Measurements from ENCODE around the gene KRT77. TPM values are rescaled to one million over a fixed set of nuclear protein-coding genes. Genes with fewer than 3 reads are reported as not detected.

KRT77 gene
- total RNA-seq, 1 donor from 2014 or later: not detected

- H3K9me3 ChIP-seq: no peaks in the 10 kb centered on the region
- H3K4me1 ChIP-seq: peaks cover 3% of the 10 kb centered on the region
- no peak for TF ChIP-seq CTCF (IDR thresholded peaks at IDR 0.05)
- intact Hi-C loops (cut with DNase I): no loop called here
- H3K27ac ChIP-seq: no peak overlapping the region
- H3K4me3 ChIP-seq: no peak overlapping the region
- ATAC-seq (no peak), DNase-seq (no peak)
- H3K36me3 ChIP-seq: no peaks in the 10 kb centered on the region
- H3K27me3 ChIP-seq: peaks cover 36% of the 10 kb centered on the region
Measured at GRCh38 chr12:52686063-52686462, 17.3 kb downstream of the KRT77 start.

DNA sequence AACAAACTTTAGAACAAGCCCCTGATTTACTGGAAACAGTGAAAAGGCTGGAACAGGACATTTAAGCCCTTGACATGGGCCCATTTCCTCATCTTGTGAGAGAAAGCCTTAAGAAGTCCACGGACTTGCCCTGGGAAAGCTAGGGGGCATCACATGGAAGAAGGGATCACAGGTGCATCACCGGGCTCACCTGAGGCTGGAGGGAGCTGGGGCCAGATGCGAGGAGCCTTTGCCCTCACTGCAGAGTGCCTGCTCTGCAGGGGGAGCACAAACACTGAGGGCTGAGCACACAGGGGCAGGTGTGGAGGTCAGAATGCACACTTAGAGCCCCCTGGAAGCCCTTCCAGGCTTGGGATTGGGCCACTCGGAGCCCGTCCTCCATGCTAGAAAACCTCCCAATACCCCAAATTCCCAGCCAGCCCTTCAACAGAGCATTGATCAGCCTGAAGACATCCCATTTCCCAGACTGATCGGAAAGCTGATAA lies 17.9 kb downstream of the KRT77 start:
- TF ChIP-seq CTCF (IDR thresholded peaks at IDR 0.05): no peak
- Histone ChIP-seq H3K4me3 (no peak overlapping the region), H3K27me3 (peaks cover 30% of the 10 kb centered on the region), H3K36me3 (no peaks in the 10 kb centered on the region), H3K9me3 (no peaks in the 10 kb centered on the region), H3K4me1 (no peaks in the 10 kb centered on the region), H3K27ac (no peak overlapping the region)
- no peak for ATAC-seq
- DNase-seq: no peak
- intact Hi-C loops (cut with DNase I): no loop called here

- Histone ChIP-seq H3K4me3 (no peak overlapping the region), H3K4me1 (no peaks in the 10 kb centered on the region), H3K9me3 (no peaks in the 10 kb centered on the region), H3K36me3 (no peaks in the 10 kb centered on the region), H3K27me3 (peaks cover 20% of the 10 kb centered on the region), H3K27ac (no peak overlapping the region)
- no peak for TF ChIP-seq CTCF (IDR thresholded peaks at IDR 0.05)
- intact Hi-C loops (cut with DNase I): no loop called here
- DNase-seq (no peak), ATAC-seq (no peak)
Measured at GRCh38 chr12:52684431-52684830, 18.9 kb downstream of the KRT77 start.

DNA sequence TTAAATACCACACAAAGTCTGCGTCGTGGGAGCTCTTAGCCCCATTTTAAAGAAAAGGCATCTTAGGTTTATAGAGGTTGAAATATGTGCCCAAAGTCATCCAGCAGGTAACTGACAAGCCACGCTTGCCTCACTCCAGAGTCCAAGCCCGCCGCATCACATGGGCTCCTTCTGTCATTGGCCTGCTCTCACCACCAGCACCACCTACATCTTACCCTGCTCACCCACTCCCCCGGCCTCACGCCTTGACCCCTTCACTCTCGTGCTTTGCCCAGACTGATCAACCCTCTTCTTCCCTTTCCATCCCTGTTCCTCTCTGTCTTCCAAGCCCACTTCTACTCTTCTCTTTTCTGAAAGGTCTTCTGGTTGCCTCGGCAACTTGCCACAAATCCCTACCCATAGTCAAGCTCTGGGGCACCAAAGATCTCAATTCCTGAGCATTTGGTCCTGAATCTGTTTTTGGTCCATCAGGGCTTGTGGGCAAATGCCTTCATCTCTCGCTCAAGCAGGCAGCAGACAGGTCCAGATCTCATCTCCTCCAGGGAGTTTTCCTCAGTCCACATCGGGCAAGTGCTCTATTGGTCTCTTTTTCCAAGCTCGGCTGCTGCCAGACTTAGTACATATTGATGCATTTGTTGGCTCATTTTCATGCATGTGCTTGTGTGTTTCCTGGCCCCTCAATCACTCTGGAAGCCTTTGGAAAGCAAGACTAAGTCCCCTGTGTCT lies 19.6 kb downstream of the KRT77 start:
- Histone ChIP-seq H3K4me3 (no peak overlapping the region), H3K27me3 (peaks cover 18% of the 10 kb centered on the region), H3K27ac (no peak overlapping the region), H3K4me1 (no peaks in the 10 kb centered on the region), H3K9me3 (no peaks in the 10 kb centered on the region), H3K36me3 (no peaks in the 10 kb centered on the region)
- intact Hi-C loops (cut with DNase I): no loop called here
- no peak for DNase-seq
- ATAC-seq: no peak
- no peak for TF ChIP-seq CTCF (IDR thresholded peaks at IDR 0.05)

DNA sequence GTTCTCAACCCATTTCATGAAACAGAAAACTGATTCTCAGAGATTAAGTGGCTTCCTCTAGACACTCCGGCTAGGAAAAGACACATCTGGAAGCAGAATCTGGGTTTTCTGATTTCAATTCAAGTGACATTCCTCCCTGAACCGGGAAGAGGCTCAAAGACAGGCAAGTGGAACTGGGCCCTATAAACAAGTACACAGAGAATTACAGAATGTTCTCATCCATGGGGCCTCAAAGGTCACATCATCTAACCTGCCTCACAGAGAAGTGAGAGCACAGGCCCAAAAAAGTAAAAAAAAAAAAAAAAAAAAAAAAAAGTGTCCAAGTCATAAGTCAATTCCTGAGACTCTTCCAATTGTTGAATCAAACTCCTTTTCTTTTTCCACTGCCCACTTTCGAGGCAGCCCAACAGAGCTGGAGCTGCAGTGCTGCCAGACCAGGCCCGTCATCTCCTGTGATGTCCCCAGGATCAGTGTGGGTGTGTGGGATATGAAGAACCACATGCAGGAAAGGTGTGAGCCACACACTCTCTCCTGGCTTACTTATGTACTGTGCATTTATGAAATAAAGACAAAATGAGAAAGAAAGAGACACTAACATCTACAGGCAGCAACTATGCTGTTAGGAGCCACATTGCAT lies 20.3 kb downstream of the KRT77 start:
- H3K4me1 ChIP-seq: no peaks in the 10 kb centered on the region
- no peak overlapping the region for H3K4me3 ChIP-seq
- DNase-seq (no peak), ATAC-seq (no peak)
- peaks cover 12% of the 10 kb centered on the region for H3K27me3 ChIP-seq
- no peaks in the 10 kb centered on the region for H3K36me3 ChIP-seq
- TF ChIP-seq CTCF (IDR thresholded peaks at IDR 0.05): no peak
- no peak overlapping the region for H3K27ac ChIP-seq
- intact Hi-C loops (cut with DNase I): no loop called here
- H3K9me3 ChIP-seq: no peaks in the 10 kb centered on the region
